ENCODE results near the gene ANKS6. TPM values are rescaled to one million over a fixed set of nuclear protein-coding genes. Genes with fewer than 3 reads are reported as not detected.

Gene ANKS6
- total and polyA plus RNA-seq, 8 donors, result 10.7 to 75.0 (median 19.5) TPM

- DNase-seq, result no peak
- peaks cover 0 to 6% (median 2%) of the 10 kb centered on the region in 4 donors for H3K9me3 ChIP-seq
- peaks cover 31 to 68% (median 49%) of the 10 kb centered on the region in 4 donors for H3K4me1 ChIP-seq
- H3K36me3 ChIP-seq, result peaks cover 5 to 6% (median 6%) of the 10 kb centered on the region in 4 donors
- H3K4me3 ChIP-seq, result peak overlapping the region in 2 of 4 donors; percentile 77 to 79
- 80 to 86% (median 85%) methylated on average over 2 to 3 of the region's 3 CpGs for WGBS, 5 donors
- intact Hi-C loops (cut with DNase I; ENCODE audit: low total_unique reads), result no loop called here
- H3K27me3 ChIP-seq, result no peaks in the 10 kb centered on the region
- TF ChIP-seq CTCF (IDR thresholded peaks at IDR 0.05) (no peak), POLR2A (IDR thresholded peaks at IDR 0.05) (no peak), POLR2AphosphoS5 (IDR thresholded peaks at IDR 0.05) (no peak), EP300 (IDR thresholded peaks at IDR 0.05) (no peak)
- H3K27ac ChIP-seq, result peak overlapping the region in 2 of 5 donors; percentile 84 to 89
Observed at GRCh38 chr9:98794802-98795201, 1.6 kb downstream of the ANKS6 start.

GRCh38 chr9:98793031-98793430, 3.3 kb downstream of the ANKS6 start:
- Histone ChIP-seq H3K27me3 (no peaks in the 10 kb centered on the region), H3K4me3 (no peak overlapping the region), H3K36me3 (peaks cover 13 to 23% (median 22%) of the 10 kb centered on the region in 4 donors), H3K27ac (peak overlapping the region in 3 of 5 donors; percentile 19 to 29 (median 22)), H3K4me1 (peaks cover 31 to 68% (median 49%) of the 10 kb centered on the region in 4 donors), H3K9me3 (no peaks in the 10 kb centered on the region)
- 41 to 79% (median 46%) methylated on average over 1 to 2 of the region's 2 CpGs for WGBS, 5 donors
- no peak for DNase-seq
- intact Hi-C loops (cut with DNase I; ENCODE audit: low total_unique reads), result no loop called here
- TF ChIP-seq EP300 (IDR thresholded peaks at IDR 0.05) (no peak), POLR2A (IDR thresholded peaks at IDR 0.05) (no peak), POLR2AphosphoS5 (IDR thresholded peaks at IDR 0.05) (no peak), CTCF (IDR thresholded peaks at IDR 0.05) (no peak)

- Histone ChIP-seq H3K27ac (peak overlapping the region in 3 of 5 donors; percentile 35 to 64 (median 50)), H3K4me3 (no peak overlapping the region), H3K27me3 (no peaks in the 10 kb centered on the region), H3K9me3 (no peaks in the 10 kb centered on the region), H3K36me3 (peaks cover 13 to 28% (median 22%) of the 10 kb centered on the region in 4 donors), H3K4me1 (peaks cover 27 to 63% (median 46%) of the 10 kb centered on the region in 4 donors)
- WGBS, 5 donors, result 67 to 76% (median 75%) methylated on average over 18 of the region's 18 CpGs
- peak in 1 of 2 donors; percentile 26 for DNase-seq
- TF ChIP-seq POLR2AphosphoS5 (IDR thresholded peaks at IDR 0.05), result no peak
- no peak for TF ChIP-seq EP300 (IDR thresholded peaks at IDR 0.05)
- no peak for TF ChIP-seq CTCF (IDR thresholded peaks at IDR 0.05)
- no peak for TF ChIP-seq POLR2A (IDR thresholded peaks at IDR 0.05)
- intact Hi-C loops (cut with DNase I; ENCODE audit: low total_unique reads), result no loop called here
Observed at GRCh38 chr9:98791608-98792490, 4.5 kb downstream of the ANKS6 start.

GRCh38 chr9:98790842-98791607, 5.3 kb downstream of the ANKS6 start:
- Histone ChIP-seq H3K4me3 (no peak overlapping the region), H3K36me3 (peaks cover 13 to 28% (median 22%) of the 10 kb centered on the region in 4 donors), H3K9me3 (no peaks in the 10 kb centered on the region), H3K27me3 (no peaks in the 10 kb centered on the region), H3K4me1 (peaks cover 25 to 60% (median 43%) of the 10 kb centered on the region in 4 donors), H3K27ac (peak overlapping the region in 4 of 5 donors; percentile 18 to 64 (median 42))
- TF ChIP-seq POLR2A (IDR thresholded peaks at IDR 0.05) (no peak), EP300 (IDR thresholded peaks at IDR 0.05) (no peak), CTCF (IDR thresholded peaks at IDR 0.05) (peak in 6 of 7 experiments; percentile 97 to 100 (median 99)), POLR2AphosphoS5 (IDR thresholded peaks at IDR 0.05) (peak; percentile 69 to 96 (median 79))
- DNase-seq, result peak; percentile 85 to 94
- 35 to 47% (median 43%) methylated on average over 10 of the region's 10 CpGs for WGBS, 5 donors
- intact Hi-C loops (cut with DNase I; ENCODE audit: low total_unique reads), result no loop called here

All from stomach (tissue), 9 donors.